Effector memory CD4-positive, alpha-beta T cell (primary cell): ENCODE measurements around the gene KDM2B.
"Not testable (repeated sequence)": the region's sequence is repeated elsewhere in the genome, so short reads cannot be mapped to it uniquely, and the experiment has no call there.

Experiments used
- DNase-seq, 3 donors: peaks; one replicate each; pipeline ENCODE4 v3.0.0-alpha.2; 2020
- H3K27ac ChIP-seq: 2 replicates; pipeline ENCODE4 v1.7.0; 2013; ENCODE audit warnings: mild to moderate bottlenecking, low read length, moderate library complexity; ENCODE audit not compliant: insufficient read depth, poor library complexity, severe bottlenecking
- H3K27me3 ChIP-seq: replicated peaks from 2 replicates; pipeline ENCODE4 v1.7.0; 2013; ENCODE audit warnings: mild to moderate bottlenecking, low read length; ENCODE audit not compliant: insufficient read depth, control insufficient read depth, poor library complexity, severe bottlenecking
- H3K36me3 ChIP-seq: 2 replicates; pipeline ENCODE4 v1.7.0; 2013; ENCODE audit warnings: mild to moderate bottlenecking, low read length, moderate library complexity; ENCODE audit not compliant: control insufficient read depth, insufficient read depth
- H3K4me1 ChIP-seq: 2 replicates; pipeline ENCODE4 v1.7.0; 2013; ENCODE audit warnings: low read length, mild to moderate bottlenecking; ENCODE audit not compliant: control insufficient read depth, insufficient read depth, poor library complexity, severe bottlenecking
- H3K4me3 ChIP-seq: 2 replicates; pipeline ENCODE4 v1.7.0; 2013; ENCODE audit warnings: low read length, low read depth, mild to moderate bottlenecking; ENCODE audit not compliant: insufficient read depth, poor library complexity, severe bottlenecking
- H3K9me3 ChIP-seq: 2 replicates; pipeline ENCODE4 v1.7.0; 2013; ENCODE audit warnings: mild to moderate bottlenecking, low read length, moderate library complexity; ENCODE audit not compliant: control insufficient read depth

The KDM2B gene

DNA sequence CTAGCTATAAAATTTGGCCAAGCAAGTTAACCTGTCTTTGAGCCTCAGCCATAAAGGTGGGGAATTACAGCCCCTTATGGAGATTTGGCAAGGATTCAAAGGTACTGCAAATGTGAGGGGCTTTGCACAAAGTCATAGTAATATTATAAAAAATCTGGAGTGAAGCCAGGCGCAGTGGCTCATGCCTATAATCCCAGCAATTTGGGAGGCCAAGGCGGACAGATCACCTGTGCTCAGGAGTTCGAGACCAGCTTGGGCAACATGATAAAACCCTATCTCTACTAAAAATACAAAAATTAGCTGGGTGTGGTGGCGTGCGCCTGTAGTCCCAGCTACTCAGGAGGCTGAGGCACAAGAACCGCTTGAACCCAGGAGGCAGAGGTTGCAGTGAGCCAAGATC, 4.1 kb upstream of the KDM2B start:
- DNase-seq, H3K9me3 ChIP-seq, H3K36me3 ChIP-seq, H3K27me3 ChIP-seq, H3K4me3 ChIP-seq, H3K27ac ChIP-seq: not testable (repeated sequence)
- H3K4me1 ChIP-seq: peaks cover 31% of the 10 kb centered on the region

DNA sequence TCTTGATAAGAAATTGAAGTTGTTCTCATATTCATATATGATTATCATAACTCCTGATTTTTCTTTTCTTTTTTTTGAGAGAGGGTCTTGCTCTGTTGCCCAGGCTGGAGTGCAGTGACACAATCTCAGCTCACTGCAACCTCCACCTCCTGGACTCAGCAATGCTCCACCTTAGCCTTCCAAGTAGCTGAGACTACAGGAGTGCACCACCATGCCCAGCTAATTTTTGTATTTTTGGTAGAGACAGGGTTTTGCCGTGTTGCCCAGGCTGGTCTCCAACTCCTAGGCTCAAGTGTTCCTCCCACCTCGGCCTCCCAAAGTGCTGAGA, 2.5 kb upstream of the KDM2B start:
- peaks cover 31% of the 10 kb centered on the region for H3K4me1 ChIP-seq
- H3K27ac ChIP-seq, H3K4me3 ChIP-seq: not testable (repeated sequence)

DNA sequence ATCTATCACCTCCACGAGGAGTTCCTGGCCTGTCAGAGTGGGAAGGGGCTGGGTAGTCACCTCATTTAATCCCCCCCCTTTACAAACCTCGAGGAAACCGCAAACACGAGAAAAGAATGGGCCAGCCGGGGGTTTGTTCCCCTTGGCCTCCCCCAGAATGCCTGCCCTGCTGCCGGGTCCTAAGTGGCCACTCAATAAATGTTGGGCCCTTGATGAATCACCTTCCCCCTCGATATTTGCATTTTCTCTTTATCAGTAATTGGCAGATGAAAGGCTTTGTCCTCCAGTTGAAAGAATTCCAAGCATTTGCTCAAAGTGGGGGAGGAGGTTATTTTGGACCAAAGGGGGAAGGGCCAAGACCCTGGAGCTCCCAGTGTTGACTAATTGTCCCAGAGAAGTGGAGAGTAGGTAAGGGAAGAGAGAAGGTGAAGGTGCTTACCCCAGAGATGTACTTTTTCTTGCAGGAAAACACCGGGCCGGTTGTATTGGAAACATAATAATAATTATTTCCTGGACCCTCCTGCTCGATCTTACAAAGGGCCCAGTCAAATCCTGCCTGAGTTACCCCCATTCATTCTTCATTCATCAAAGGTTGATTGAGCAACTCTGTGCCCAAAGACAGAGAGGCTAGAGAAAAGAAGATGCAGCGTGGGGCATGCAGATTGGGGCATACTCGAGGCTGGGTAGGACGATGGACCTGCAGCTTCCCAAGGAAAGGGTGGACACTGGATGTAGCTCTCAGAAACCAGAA, 1.9 kb upstream of the KDM2B start:
- peak overlapping the region; percentile 81 for H3K27ac ChIP-seq
- DNase-seq: no peak
- H3K4me1 ChIP-seq: peaks cover 36% of the 10 kb centered on the region
- H3K4me3 ChIP-seq: no peak overlapping the region
- no peaks in the 10 kb centered on the region for H3K36me3 ChIP-seq
- H3K27me3 ChIP-seq: no peaks in the 10 kb centered on the region
- no peaks in the 10 kb centered on the region for H3K9me3 ChIP-seq

More for the DNA sequence above, 2.5 kb upstream of the KDM2B start:
- not testable (repeated sequence) for H3K27me3 ChIP-seq, H3K9me3 ChIP-seq, DNase-seq, H3K36me3 ChIP-seq

- peaks cover 39% of the 10 kb centered on the region for H3K4me1 ChIP-seq
- no peaks in the 10 kb centered on the region for H3K27me3 ChIP-seq
- no peak for DNase-seq
- peak overlapping the region; percentile 81 for H3K27ac ChIP-seq
- H3K36me3 ChIP-seq: no peaks in the 10 kb centered on the region
- H3K4me3 ChIP-seq: peak overlapping the region; percentile 72
- H3K9me3 ChIP-seq: no peaks in the 10 kb centered on the region
Measured at GRCh38 chr12:121581686-121582429, 1.0 kb upstream of the KDM2B start.

DNA sequence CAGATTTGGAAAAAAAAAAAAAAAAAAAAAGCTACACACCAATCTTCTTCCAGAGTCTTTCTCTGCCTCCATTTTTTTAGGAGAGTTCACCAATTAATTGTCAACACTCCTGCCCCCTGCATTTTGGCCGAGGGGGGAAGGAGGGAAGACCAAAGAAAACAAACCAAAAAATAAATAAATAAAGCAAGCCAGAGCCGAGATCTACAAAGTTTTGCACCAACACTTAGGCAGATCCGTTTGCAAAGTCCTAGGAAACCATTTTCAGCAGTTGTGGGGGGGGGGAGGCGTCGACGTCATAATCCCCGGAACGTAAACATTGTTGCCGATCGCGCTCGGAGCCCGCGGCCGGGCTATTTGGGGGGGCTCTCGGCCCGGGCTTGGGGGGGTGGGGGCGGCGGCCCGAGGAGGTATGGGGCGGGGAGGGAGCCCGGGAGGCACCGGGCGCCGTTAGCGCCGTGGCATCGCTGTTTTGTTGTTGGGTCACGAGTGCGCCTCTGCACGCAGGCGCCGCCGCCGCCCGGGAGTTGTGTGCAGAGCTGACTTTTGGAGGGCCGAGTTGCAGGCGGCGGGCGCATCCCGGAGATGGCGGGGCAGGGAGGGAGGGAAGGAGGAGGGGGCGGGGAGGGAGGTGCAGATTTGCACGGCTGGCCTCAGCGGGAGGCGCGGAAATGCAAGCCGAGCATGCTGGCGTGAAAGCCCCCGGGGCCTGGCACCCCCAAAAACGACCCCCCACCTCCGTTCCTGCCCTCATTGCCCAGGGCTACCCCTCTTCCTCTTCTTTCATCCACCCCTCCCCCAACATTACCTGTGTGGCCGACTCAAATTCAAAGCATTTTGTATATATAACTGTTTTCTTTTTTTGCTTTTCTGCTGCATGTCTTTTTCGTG, 598 bp downstream of the KDM2B start:
- Histone ChIP-seq H3K9me3 (no peaks in the 10 kb centered on the region), H3K4me1 (peaks cover 39% of the 10 kb centered on the region), H3K27ac (peak overlapping the region; percentile 81), H3K36me3 (peaks cover 10% of the 10 kb centered on the region), H3K4me3 (peak overlapping the region; percentile 72), H3K27me3 (no peaks in the 10 kb centered on the region)
- peak; percentile 62 to 70 (median 69) for DNase-seq

DNA sequence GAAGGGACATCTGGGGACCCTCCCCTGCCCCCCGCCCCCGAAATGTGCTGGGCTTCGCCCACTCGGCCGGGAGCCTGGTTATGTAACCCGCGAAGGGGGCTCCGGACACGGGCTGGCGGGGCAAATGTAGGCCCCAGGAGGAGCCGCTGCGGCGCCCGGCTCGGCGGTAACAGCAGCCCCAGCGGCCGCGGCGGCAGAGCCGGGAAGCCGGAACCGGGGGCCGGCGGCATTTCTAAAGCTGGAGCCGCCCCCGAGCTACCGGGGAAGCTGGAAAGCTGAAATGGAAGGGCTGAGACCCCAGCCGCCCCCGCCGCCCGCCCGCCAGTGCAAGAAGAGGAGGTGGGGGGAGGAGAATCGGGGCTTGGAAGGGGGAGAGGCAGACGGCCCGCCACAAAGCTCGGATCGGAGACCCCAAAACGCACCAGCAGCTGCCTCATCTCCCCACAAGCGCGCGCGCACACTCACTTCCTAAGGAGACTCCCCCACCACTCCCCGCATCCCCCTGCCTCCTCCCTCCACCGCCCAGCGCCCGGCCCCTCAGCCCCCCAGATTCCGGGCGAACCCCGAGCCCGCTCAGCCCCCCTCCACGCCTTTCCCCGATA, 1.5 kb downstream of the KDM2B start:
- Histone ChIP-seq H3K4me3 (peak overlapping the region; percentile 72), H3K27me3 (no peaks in the 10 kb centered on the region), H3K27ac (peak overlapping the region; percentile 81), H3K4me1 (peaks cover 39% of the 10 kb centered on the region), H3K9me3 (no peaks in the 10 kb centered on the region), H3K36me3 (peaks cover 19% of the 10 kb centered on the region)
- DNase-seq: peak; percentile 10 to 29 (median 15)

- no peak for DNase-seq
- peaks cover 39% of the 10 kb centered on the region for H3K4me1 ChIP-seq
Measured at GRCh38 chr12:121578230-121579189, 2.3 kb downstream of the KDM2B start.

DNA sequence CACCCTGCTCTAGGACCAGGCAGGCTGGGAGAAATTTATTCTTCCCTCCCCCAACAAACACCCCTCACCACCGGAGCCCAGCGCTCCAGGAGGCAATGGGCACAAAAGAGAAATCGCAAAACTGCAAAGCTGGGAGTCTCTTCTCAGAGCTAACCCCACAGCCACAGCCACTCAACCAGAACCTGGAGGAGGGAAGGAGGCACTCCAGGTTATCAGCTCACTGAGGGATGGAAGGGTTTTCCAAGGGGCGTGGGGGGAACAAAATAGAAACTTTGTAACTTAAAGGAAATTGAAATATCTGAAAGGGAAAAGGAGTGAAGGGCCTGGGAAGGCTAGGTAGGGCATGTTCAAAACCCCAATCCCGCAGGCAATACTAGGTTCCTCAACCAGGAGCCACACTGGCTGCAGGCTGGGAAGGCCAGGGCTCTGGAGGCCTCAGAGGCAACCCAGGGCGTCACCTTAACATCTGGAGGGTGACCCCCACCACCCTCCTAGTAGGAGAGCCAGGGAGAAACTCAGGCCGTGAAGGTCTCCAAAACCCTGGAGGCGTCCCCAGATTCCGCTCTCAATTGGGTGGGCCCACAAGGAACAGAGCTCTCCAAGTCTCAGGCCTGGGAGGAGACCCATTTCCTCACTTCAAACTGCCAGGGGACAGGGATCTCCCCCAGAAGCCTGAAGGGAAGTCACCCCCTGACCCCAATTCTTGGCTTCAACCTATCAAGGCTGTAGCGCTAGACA, 3.2 kb downstream of the KDM2B start:
- Histone ChIP-seq H3K27ac (peak overlapping the region; percentile 33), H3K4me1 (peaks cover 36% of the 10 kb centered on the region), H3K27me3 (no peaks in the 10 kb centered on the region), H3K4me3 (no peak overlapping the region), H3K9me3 (no peaks in the 10 kb centered on the region), H3K36me3 (peaks cover 25% of the 10 kb centered on the region)
- DNase-seq: no peak

More at GRCh38 chr12:121578230-121579189, 2.3 kb downstream of the KDM2B start:
- Histone ChIP-seq H3K27me3 (no peaks in the 10 kb centered on the region), H3K9me3 (no peaks in the 10 kb centered on the region), H3K4me3 (peak overlapping the region; percentile 72), H3K27ac (peak overlapping the region; percentile 81), H3K36me3 (peaks cover 25% of the 10 kb centered on the region)
